Activated CD8-positive, alpha-beta memory T cell treated with anti-CD3 and anti-CD28 coated beads, Interleukin-2, amount 50 U/mL, for 48 hours (primary cell): ENCODE measurements around the gene REXO1.
A peak's percentile ranks its signal among the peaks of the same experiment; 100 is the strongest.
"Not testable (repeated sequence)": the region's sequence is repeated elsewhere in the genome, so short reads cannot be mapped to it uniquely, and the experiment has no call there.

Experiments
- DNase-seq: peaks from one replicate; pipeline ENCODE4 v3.0.0-alpha.2; 2020

Gene REXO1

DNA sequence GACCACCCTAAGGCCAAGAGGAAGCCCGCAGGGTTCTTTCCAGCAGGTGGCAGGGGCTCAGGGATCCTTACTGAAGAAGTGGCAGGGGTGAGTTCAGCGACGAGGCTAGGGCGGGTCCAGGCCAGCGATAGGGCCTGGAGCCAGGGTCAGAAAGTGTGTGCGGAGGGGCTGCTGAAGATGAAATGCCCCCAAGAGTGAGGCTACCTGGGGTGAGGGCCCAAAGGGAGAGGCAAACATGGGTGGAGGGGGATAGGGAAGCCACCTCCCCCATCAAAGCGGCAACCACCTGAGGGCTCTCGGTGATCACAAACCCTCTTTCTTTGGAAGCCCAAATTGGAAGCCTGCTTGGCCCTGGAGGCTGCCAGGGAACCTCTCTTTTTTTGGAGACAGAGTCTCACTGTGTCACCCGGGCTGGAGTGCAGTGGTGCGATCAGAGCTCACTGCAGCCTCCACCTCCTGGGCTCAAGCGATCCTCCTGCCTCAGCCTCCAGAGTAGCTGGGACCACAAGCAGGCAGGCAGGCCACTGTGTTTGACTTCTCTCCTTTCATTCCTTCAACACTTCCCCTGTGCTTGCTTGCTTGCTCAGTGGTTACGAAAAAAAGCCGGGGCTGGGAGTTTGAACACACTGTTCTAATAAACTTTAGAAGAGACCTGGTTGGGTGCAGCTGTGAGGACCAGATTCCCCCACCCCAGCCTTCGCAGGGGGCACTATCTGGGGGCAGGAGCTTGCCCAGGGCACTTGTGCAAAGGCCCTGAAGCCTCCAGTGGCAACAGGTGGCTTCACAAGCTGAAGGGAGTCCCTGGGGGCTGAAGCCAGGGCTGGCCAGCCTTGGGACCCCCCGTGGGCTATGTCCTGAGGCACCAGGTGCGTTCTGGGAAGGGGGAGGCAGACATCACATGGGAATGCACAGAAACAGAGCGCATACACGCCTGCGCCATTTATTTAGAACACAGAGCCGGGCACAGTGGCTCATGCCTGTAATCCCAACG is 34.8 kb downstream of the REXO1 start:
- no peak for DNase-seq

DNA sequence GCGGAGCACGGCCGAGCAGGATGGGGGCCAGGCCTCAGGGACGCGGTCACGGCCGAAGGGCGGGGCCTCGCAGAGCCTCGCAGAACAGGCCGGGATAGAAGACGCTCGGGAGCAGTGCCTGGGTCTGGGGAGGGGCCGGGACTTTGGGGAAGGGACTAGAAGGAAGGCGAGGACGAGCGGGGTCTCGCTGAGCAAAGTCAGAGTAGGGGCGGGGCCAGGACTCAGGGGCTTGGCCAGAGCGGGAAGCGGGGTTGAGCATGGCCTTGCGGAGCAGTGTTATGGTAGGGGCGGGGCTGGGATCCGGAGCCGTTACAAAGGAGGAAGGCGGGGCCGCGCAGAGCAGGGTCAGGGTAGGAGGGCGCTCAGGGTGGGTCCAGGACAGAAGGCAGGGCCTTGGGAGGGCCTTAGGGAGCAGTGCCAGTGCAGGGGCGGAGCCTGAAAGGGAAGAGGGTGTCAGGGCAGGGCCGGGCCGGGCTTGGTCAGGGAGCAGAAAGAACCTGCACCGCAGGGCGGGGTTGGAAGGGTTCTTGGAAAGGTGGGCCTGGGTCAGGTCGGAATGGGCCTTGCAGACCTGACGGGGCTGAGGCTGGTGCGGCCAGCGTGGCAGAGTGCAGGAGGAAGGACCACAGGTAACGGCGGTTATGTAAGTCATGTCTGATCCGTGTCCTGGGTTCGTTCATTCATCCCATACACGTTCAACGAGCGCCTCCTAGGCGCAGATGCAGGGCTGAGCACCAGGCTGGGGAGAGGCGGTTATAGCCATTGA is 35.7 kb downstream of the REXO1 start:
- DNase-seq = peak; percentile 91

GRCh38 chr19:1811942-1812425 is 36.3 kb downstream of the REXO1 start, which contains the start of gene ATP8B3:
ATP8B3 (minus strand) TSS chr19:1812276; CDS start chr19:1811736, 540 bp downstream.
- no peak for DNase-seq

DNA sequence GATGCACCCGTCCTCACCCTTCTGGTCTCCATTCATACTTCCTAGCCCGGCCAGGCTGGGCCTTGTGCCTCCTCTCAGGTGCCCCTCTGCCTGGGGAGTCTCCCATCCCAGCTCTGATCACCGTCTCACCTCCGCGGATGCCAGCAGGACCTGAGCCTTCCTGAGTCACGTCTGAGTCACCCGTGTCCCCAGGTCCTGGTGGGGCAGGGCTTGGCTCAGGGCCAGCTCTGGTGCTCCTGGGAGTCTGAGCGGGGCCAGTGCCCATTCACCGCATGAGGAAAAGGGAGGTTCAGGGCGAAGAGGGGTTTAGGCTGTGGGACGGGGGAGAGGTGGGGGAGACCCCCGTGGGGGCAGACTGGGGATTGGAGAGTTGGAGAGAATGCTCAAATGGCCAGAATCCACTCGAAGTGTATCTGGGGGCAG is 36.8 kb downstream of the REXO1 start:
- DNase-seq = peak; percentile 74

DNA sequence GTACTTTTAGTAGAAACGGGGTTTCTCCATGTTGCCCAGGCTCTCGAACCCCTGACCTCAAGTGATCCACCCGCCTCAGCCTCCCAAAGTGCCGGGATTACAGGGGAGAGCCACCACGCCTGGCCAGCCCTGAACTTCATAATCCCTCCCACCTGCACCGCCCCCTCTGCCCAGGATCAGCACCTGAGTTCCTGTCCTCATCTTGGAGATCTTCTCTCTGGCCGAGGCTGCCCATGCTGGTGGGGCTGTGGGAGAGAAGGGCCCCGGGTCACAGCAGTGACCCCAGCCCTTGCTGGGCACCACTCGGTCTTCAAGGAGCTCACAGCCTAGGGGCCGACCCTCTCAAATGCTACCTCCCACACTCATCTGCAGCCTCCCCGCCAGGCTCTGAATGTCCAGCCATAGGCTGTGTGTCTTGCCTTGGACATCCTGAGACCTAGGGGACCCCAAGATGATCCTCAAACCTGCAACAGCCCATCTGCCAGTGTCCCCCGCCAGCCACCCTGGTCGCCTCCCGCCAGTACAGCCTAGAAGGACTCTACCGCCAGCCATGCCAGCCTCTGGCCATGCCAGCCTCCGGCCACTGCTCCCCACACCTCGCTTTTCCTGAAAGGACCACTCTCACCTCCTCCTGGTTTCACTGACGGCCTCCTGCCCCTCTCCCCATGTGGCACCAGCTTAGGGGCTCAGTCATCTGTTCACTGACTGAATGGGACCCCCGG is 37.7 kb downstream of the REXO1 start:
- no peak for DNase-seq

DNA sequence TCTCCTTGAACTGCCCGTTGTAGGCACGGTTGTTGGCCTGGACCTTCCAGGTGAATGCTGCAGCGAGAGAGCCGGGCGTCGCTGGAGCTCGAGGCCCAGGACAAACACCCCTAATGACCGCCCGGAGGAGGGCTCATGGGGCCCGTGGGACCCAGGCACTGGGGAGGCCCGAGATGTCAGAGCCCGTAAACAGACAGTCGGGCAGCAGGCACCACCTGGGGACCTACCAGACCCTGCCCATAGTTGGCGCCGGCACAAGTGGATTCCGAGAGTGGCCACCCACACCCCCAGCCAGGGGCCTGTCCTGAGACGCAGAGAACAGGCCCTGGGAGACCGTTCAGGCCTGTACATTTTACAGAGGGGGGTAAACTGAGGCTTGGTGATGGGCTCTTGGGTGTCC is 38.6 kb downstream of the REXO1 start:
- no peak for DNase-seq

GRCh38 chr19:1808395-1808731 is 39.9 kb downstream of the REXO1 start:
- DNase-seq = no peak

DNA sequence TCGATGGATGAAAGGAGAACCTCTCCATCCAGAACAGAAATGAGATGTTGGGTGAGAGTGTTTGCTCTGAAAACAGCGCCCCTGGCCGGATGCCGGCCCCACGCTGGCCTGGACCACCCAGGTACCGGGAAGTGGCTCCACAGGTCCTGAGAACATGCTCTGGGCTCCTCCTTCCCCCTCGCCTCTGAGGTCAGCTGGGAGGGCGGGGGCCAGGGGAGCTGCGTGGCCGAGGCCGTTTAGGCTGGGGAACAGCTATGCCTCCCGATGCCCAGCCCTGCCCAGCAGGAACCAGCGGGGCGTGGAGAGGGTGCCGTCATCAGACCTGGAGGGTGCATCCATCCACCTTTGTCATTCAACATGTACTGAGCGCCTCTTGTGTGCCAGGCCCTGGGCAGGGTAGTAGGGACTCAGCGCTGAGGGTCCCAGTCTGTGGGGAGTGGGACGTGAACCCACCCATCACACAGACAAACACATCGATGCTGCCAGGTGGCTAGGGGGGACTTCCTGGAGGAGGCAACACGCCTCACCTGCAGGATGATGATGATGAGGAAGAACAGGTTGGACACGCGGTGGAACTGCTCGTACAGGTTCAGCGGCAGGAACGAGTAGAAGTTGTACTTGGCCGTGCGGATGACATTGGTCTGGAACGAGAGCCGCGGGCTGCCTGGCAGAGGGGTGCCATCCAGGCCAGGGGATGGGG is 40.4 kb downstream of the REXO1 start:
- DNase-seq = no peak

DNA sequence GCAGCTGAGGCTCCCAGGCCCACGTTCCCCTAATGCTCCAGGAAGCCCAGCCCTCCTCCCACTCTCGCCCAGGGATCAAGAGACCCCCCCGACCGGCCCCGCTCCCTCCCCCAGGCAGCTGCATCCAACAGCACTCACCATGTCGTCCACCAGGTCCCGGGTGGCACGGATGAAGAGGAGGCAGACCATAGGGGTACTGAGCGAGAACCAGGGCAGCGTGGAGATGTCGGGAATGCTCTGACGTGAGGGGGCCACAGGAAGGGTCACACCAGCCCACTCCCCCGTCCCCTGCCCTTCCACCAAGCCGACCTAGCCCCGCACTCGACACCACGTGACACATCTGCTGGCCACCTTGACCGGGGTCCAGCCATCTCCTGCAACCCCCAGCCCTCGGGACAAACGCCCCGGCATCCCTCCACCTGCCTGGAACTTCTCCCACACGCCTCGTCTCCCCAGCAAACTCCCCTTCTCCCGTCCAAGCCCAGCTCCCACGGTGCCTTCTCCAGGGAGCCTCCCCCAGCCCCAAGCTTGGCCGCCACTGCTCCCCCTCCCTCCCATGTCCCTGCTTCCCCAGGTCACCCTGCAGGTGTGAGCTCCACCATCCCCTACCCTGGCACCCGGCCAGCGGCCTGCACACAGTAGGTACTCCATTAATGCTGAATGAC is 41.1 kb downstream of the REXO1 start:
- no peak for DNase-seq

GRCh38 chr19:1806184-1807029 is 41.9 kb downstream of the REXO1 start:
- DNase-seq = no peak

- no peak for DNase-seq
Measured at GRCh38 chr19:1805401-1806183, 42.7 kb downstream of the REXO1 start.

- DNase-seq = no peak
Measured at GRCh38 chr19:1804858-1805257, 43.4 kb downstream of the REXO1 start.

- no peak for DNase-seq
Measured at GRCh38 chr19:1799695-1800342, 48.5 kb downstream of the REXO1 start.

DNA sequence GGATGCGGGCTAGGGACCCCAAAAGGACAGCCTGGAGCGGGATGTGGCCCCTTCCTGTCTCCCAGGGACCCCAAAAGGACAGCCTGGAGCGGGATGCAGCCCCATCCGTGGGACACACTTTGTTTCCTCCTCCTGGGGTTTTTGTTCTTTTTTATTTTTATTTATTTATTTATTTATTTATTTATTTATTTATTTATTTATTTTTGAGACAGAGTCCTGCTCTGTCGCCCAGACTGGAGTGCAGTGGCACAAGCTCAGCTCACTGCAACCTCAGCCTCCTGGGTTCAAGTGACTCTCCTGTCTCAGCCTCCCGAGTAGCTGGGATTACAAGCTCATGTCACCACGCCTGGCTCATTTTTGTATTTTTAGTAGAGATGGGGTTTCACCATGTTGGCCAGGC is 51.0 kb downstream of the REXO1 start:
- not testable (repeated sequence) for DNase-seq

GRCh38 chr19:1796395-1797142 is 51.7 kb downstream of the REXO1 start:
- no peak for DNase-seq

DNA sequence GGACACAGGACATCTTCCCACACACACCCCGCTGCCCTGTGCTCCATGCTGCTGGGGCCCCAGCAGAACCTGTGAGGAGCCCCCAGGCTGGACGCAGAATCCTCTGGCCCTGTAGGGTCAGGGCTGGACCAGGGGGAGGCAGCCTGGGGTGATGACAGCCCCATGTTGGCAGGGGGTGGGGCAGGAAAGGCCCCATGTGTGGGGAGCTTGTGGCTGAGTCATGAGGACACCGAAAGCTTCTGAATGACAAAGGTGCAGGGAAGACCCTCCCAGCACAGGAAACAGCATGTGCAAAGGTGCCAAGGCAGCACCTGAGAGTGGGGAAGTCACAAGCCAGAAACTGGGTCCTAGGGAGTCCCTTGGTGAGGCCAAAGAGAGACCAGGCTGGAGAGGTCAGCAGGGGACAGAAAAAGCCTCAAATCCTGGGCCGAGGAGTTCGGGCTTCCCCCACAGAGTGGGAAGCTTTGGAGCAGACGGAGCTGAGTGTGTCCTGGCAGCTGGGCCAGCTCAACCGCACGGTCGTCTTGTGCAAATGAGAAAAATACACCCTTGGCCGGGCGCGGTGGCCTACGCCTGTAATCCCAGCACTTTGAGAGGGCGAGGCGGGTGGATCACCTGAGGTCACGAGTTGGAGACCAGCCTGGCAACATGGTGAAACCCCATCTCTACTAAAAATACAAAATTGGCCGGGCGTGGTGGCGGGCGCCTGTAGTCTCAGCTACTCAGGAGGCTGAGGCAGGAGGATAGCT is 53.7 kb downstream of the REXO1 start:
- DNase-seq = no peak

- no peak for DNase-seq
Measured at GRCh38 chr19:1791879-1792278, 56.4 kb downstream of the REXO1 start.
